A549 treated with AZD9567 at 1 μM for 4 hours (cell line): ENCODE measurements around the gene OTOR. TPM values are rescaled to one million over a fixed set of nuclear protein-coding genes. Genes with fewer than 3 reads are reported as not detected.

Experiments used
- total RNA-seq: library from RNA; stranded (reverse); fragments of 200-300 nt; extraction: Qiagen RNA extraction; gene quantifications from 5 replicates; pipeline ENCODE4 v1.2.3, GENCODE V29; 2022; ENCODE audit not compliant: insufficient read depth

The OTOR gene
- total RNA-seq, result not detected in 5 replicates

GRCh38 chr20:16748308-16748900 is at the start of gene OTOR:
Gene OTOR (plus strand): TSS chr20:16748358. CDS start chr20:16748402, 44 bp downstream.

GRCh38 chr20:16729565-16730460 is 18.3 kb upstream of the OTOR start, which contains the start of gene SNRPB2:
Gene SNRPB2 (plus strand): TSS chr20:16730026. CDS start chr20:16731703, 1,677 bp downstream.

Other genes with a start within 250 kb of the OTOR start
- 10.9 to 17.3 TPM (median 13.5 TPM) in 5 replicates for gene KIF16B, start 174.9 kb upstream of the OTOR start, total RNA-seq
- gene SNRPB2, start 18.3 kb upstream of the OTOR start, total RNA-seq, result 118 to 164 TPM (median 124 TPM) in 5 replicates